H1 (cell line): ENCODE results near the gene LAMTOR3. TPM values are rescaled to one million over a fixed set of nuclear protein-coding genes. Genes with fewer than 3 reads are reported as not detected.

Source experiments
- CTCF ChIA-PET: fragments of 300-600 bp; sonication (Branson Sonifier 250); formaldehyde crosslinking; loops from one replicate; lab custom pipeline; 2021; ENCODE audit not compliant: partially characterized antibody; lab: Charles Lee
- POLR2A ChIA-PET: fragments of 300-600 bp; sonication (Branson Sonifier 250); formaldehyde crosslinking; loops from one replicate; lab custom pipeline; 2021; ENCODE audit warnings: inconsistent platforms; ENCODE audit not compliant: partially characterized antibody; lab: Charles Lee
- DNase-seq, 2 experiments: peaks; one replicate each; pipeline versions ENCODE4 v3.0.0 to v3.0.0-alpha.2; 2010 to 2022; ENCODE audit warnings: low spot score in 2 of 2, low read depth in 1 of 2, mixed read lengths in 1 of 2
- FAIRE-seq: peaks from 2 replicates; lab custom pipeline; 2011; peaks lifted over from hg19 to GRCh38; lab: Jason Lieb, UNC
- H2AFZ ChIP-seq: 2 replicates; pipeline ENCODE4 v1.8.1; 2012; ENCODE audit warnings: low read length, inconsistent platforms
- H2AK5ac ChIP-seq: 2 replicates; pipeline ENCODE4 v1.6.1; 2013; ENCODE audit warnings: low read depth, low read length
- H2BK120ac ChIP-seq: replicated peaks from 2 replicates; pipeline ENCODE3; 2013; ENCODE audit warnings: low read depth, low read length, inconsistent platforms
- H2BK12ac ChIP-seq: 2 replicates; pipeline ENCODE4 v1.6.1; 2013; ENCODE audit warnings: low read depth, low read length
- H2BK15ac ChIP-seq: 2 replicates; pipeline ENCODE4 v1.6.1; 2013; ENCODE audit warnings: low read length
- H2BK20ac ChIP-seq: 2 replicates; pipeline ENCODE4 v1.6.1; 2013; ENCODE audit warnings: low read length
- H2BK5ac ChIP-seq: 2 replicates; pipeline ENCODE4 v1.6.1; 2013; ENCODE audit warnings: low read depth, low read length
- H3K14ac ChIP-seq: 2 replicates; pipeline ENCODE4 v1.6.1; 2013; ENCODE audit warnings: inconsistent platforms; ENCODE audit not compliant: insufficient read length
- H3K18ac ChIP-seq: 2 replicates; pipeline ENCODE4 v1.6.1; 2013; ENCODE audit warnings: low read length; ENCODE audit errors: extremely low read depth
- H3K23ac ChIP-seq: 2 replicates; pipeline ENCODE4 v1.6.1; 2013; ENCODE audit warnings: inconsistent platforms; ENCODE audit not compliant: insufficient read length
- H3K23me2 ChIP-seq: 2 replicates; pipeline ENCODE4 v1.6.1; 2013; ENCODE audit warnings: low read depth, low read length
- H3K27ac ChIP-seq: 2 replicates; pipeline ENCODE4 v1.6.1; 2011; ENCODE audit warnings: low read depth, low read length, inconsistent platforms
- H3K27me3 ChIP-seq, 4 experiments: replicated peaks in 1 of 4; 1 replicate in 1 of 4; 2 replicates in 3 of 4; pipeline versions ENCODE4 v1.6.1 to v1.8.1; 2011 to 2013; ENCODE audit warnings: low read length in 3 of 4, mild to moderate bottlenecking in 3 of 4, inconsistent platforms in 2 of 4, mixed read lengths in 2 of 4, moderate library complexity in 1 of 4; ENCODE audit not compliant: control insufficient read depth in 3 of 4, insufficient read depth in 3 of 4; ENCODE audit errors: extremely low read depth in 1 of 4
- H3K36me3 ChIP-seq, 4 experiments: 2 replicates each; pipeline versions ENCODE4 v1.6.1 to v1.8.1; 2011 to 2013; ENCODE audit warnings: mild to moderate bottlenecking in 4 of 4, low read length in 3 of 4, moderate library complexity in 2 of 4, control low read depth in 1 of 4, inconsistent platforms in 1 of 4; ENCODE audit not compliant: insufficient read depth in 4 of 4, control insufficient read depth in 2 of 4
- H3K4ac ChIP-seq: replicated peaks from 2 replicates; pipeline ENCODE3; 2013; ENCODE audit warnings: low read length, low read depth, mixed read lengths, inconsistent platforms; ENCODE audit not compliant: insufficient read length
- H3K4me1 ChIP-seq, 4 experiments: replicated peaks in 1 of 4; 1 replicate in 1 of 4; 2 replicates in 3 of 4; pipeline versions ENCODE4 v1.6.1 to v1.8.1; 2011 to 2013; ENCODE audit warnings: low read length in 3 of 4, inconsistent platforms in 2 of 4, mixed read lengths in 1 of 4; ENCODE audit not compliant: insufficient read depth in 4 of 4, control insufficient read depth in 3 of 4
- H3K4me2 ChIP-seq, 2 experiments: 2 replicates each; pipeline versions ENCODE4 v1.6.1 to v1.8.1; 2011 to 2013; ENCODE audit warnings: low read depth in 2 of 2, low read length in 2 of 2, control low read depth in 1 of 2, inconsistent platforms in 1 of 2, mild to moderate bottlenecking in 1 of 2; ENCODE audit not compliant: insufficient read depth in 1 of 2
- H3K4me3 ChIP-seq, 4 experiments: fragments of 200-600, 300-600 bp in 1 of 4; sonication (generic), shearing (Covaris generic), sonication (Bioruptor Twin) in 1 of 4; 2 replicates each; pipeline versions ENCODE4 v1.5.1 to v1.8.1; 2011 to 2016; ENCODE audit warnings: low read length in 4 of 4, low read depth in 3 of 4, control low read depth in 2 of 4, inconsistent platforms in 2 of 4, mild to moderate bottlenecking in 2 of 4, mixed read lengths in 1 of 4, moderate library complexity in 1 of 4; ENCODE audit not compliant: insufficient read depth in 2 of 4; ENCODE audit errors: extremely low read depth in 1 of 4
- H3K56ac ChIP-seq: replicated peaks from 2 replicates; pipeline ENCODE3; 2013; ENCODE audit warnings: low read depth, mild to moderate bottlenecking, mixed read lengths, low read length, inconsistent platforms; ENCODE audit not compliant: insufficient read length
- H3K79me1 ChIP-seq: 2 replicates; pipeline ENCODE4 v1.6.1; 2013; ENCODE audit warnings: low read depth, low read length, control low read depth
- H3K79me2 ChIP-seq, 2 experiments: 2 replicates each; pipeline versions ENCODE4 v1.6.1 to v1.8.1; 2012 to 2013; ENCODE audit warnings: low read length in 2 of 2, mild to moderate bottlenecking in 2 of 2, inconsistent platforms in 1 of 2; ENCODE audit not compliant: insufficient read depth in 2 of 2, control insufficient read depth in 1 of 2
- H3K9ac ChIP-seq, 4 experiments: replicated peaks in 1 of 4; 1 replicate in 1 of 4; 2 replicates in 3 of 4; pipeline versions ENCODE4 v1.6.1 to v1.8.1; 2011 to 2013; ENCODE audit warnings: low read depth in 3 of 4, low read length in 3 of 4, control low read depth in 2 of 4, mild to moderate bottlenecking in 2 of 4, moderate library complexity in 2 of 4, inconsistent platforms in 1 of 4; ENCODE audit errors: extremely low read depth in 1 of 4
- H3K9me3 ChIP-seq, 2 experiments: 2 replicates each; pipeline versions ENCODE4 v1.6.1 to v1.8.1; 2012 to 2013; ENCODE audit warnings: mild to moderate bottlenecking in 2 of 2, moderate library complexity in 2 of 2, control low read depth in 1 of 2, inconsistent platforms in 1 of 2, low read depth in 1 of 2, low read length in 1 of 2, mixed read lengths in 1 of 2; ENCODE audit not compliant: insufficient read depth in 2 of 2
- H4K20me1 ChIP-seq, 2 experiments: replicated peaks in 1 of 2; 2 replicates each; pipeline versions ENCODE3 to v1.8.1; 2011 to 2013; ENCODE audit warnings: inconsistent platforms in 2 of 2, low read length in 2 of 2, mild to moderate bottlenecking in 1 of 2; ENCODE audit not compliant: insufficient read depth in 2 of 2, control insufficient read depth in 1 of 2
- H4K5ac ChIP-seq: 2 replicates; pipeline ENCODE4 v1.6.1; 2013; ENCODE audit warnings: low read length, low read depth, mixed read lengths, inconsistent platforms; ENCODE audit not compliant: insufficient read length
- H4K8ac ChIP-seq: 2 replicates; pipeline ENCODE4 v1.8.0; 2013; ENCODE audit warnings: mild to moderate bottlenecking, moderate library complexity, low read length, inconsistent platforms; ENCODE audit not compliant: insufficient read depth; ENCODE audit errors: extremely low read depth
- H4K91ac ChIP-seq: replicated peaks from 2 replicates; pipeline ENCODE3; 2013; ENCODE audit warnings: low read length, mixed read lengths, inconsistent platforms; ENCODE audit not compliant: insufficient read length
- CBX5 ChIP-seq: fragments of 300-800, 300-1000 bp; sonication (generic); IDR thresholded peaks from 2 replicates; pipeline ENCODE4 v1.7.1; 2016; ENCODE audit warnings: antibody characterized with exemption, low read length, low read depth
- CHD1 ChIP-seq: IDR thresholded peaks from 2 replicates; pipeline ENCODE4 v1.6.1; 2012; ENCODE audit warnings: low read depth, low read length, improper control_type of control experiment
- CREB1 ChIP-seq: IDR thresholded peaks from 2 replicates; pipeline ENCODE4 v1.6.1; 2012; ENCODE audit warnings: inconsistent platforms
- CTBP2 ChIP-seq: IDR thresholded peaks from 2 replicates; pipeline ENCODE4 v1.7.0; 2011; ENCODE audit warnings: borderline replicate concordance, mild to moderate bottlenecking, moderate library complexity, mixed read lengths, low read length; ENCODE audit not compliant: insufficient read depth, insufficient read length
- HDAC2 ChIP-seq, 2 experiments: fragments of 300-600 bp in 1 of 2; sonication (generic) in 1 of 2; IDR thresholded peaks; 2 replicates each; pipeline ENCODE4 v1.6.1; 2011 to 2012; ENCODE audit warnings: low read depth in 2 of 2, low read length in 2 of 2, mild to moderate bottlenecking in 2 of 2, moderate library complexity in 2 of 2, borderline replicate concordance in 1 of 2, inconsistent platforms in 1 of 2
- KDM5A ChIP-seq: fragments of 200-600 bp; IDR thresholded peaks from 2 replicates; pipeline ENCODE4 v1.7.1; 2012; ENCODE audit warnings: mild to moderate bottlenecking, low read length, inconsistent platforms, mixed read lengths
- NANOG ChIP-seq: IDR thresholded peaks from 2 replicates; pipeline ENCODE4 v1.6.1; 2011; ENCODE audit warnings: low read length, low read depth, mild to moderate bottlenecking, inconsistent platforms; ENCODE audit not compliant: insufficient read depth, poor library complexity, severe bottlenecking
- POLR2AphosphoS5 ChIP-seq: IDR thresholded peaks from 2 replicates; pipeline ENCODE4 v1.6.1; 2011; ENCODE audit warnings: low read depth, low read length
- RFX5 ChIP-seq: IDR thresholded peaks from 2 replicates; pipeline ENCODE4 v1.6.1; 2011; ENCODE audit warnings: low read depth, low read length, improper control_type of control experiment, borderline replicate concordance
- RNF2 ChIP-seq: fragments of 200-900, 300-1000 bp; sonication (generic); IDR thresholded peaks from 2 replicates; pipeline ENCODE4 v1.7.1; 2016; ENCODE audit warnings: borderline replicate concordance, low read depth, mild to moderate bottlenecking, antibody characterized with exemption, low read length; ENCODE audit not compliant: poor library complexity, severe bottlenecking; ENCODE audit errors: missing control alignments
- SIRT6 ChIP-seq: IDR thresholded peaks from one replicate; pipeline ENCODE4 v1.7.1; 2012; ENCODE audit warnings: low read length, inconsistent platforms
- SUZ12 ChIP-seq: fragments of 200-600 bp; sonication (generic); IDR thresholded peaks from 2 replicates; pipeline ENCODE4 v1.6.1; 2012; ENCODE audit warnings: mild to moderate bottlenecking, inconsistent platforms, low read length, moderate library complexity, mixed read lengths
- TCF12 ChIP-seq: IDR thresholded peaks from 2 replicates; pipeline ENCODE4 v1.6.1; 2011; ENCODE audit warnings: low read depth, mild to moderate bottlenecking, low read length
- WGBS, 2 experiments: shearing (Covaris generic) in 1 of 2; methylation state at CpG; one replicate each; pipeline versions ENCODE4 v1.1.6 to v1.1.7; 2013 to 2015; ENCODE audit warnings: low lambda C conversion rate in 2 of 2, mixed read lengths in 2 of 2, inconsistent platforms in 1 of 2, low coverage in 1 of 2, missing lambda C conversion rate in 1 of 2; ENCODE audit not compliant: insufficient replicate concordance in 2 of 2, insufficient coverage in 1 of 2, insufficient read length in 1 of 2; ENCODE audit errors: extremely low coverage in 1 of 2, missing lambda C conversion rate in 1 of 2; 5-methylcytosine and 5-hydroxymethylcytosine counted together
- polyA plus RNA-seq, 7 experiments: library from polyadenylated mRNA; depleted of rRNA in 3 of 7; stranded (reverse) in 5 of 7; unstranded in 2 of 7; fragments of >200 nt in 5 of 7; fragments of 200-250 nt in 2 of 7; gene quantifications; 1 replicate in 5 of 7; 2 replicates in 1 of 7; 4 replicates in 1 of 7; pipeline versions ENCODE4 v1.2.1 to v1.2.3, GENCODE V29; 2011 to 2013; ENCODE audit warnings: missing spikeins in 2 of 7, mixed read lengths in 2 of 7
- total RNA-seq: library from RNA; stranded (reverse); fragmentation: NEBNext Ultra II Directional; extraction: Animal tissue kit (Norgen Biotek cat#: 25700); gene quantifications from 2 replicates; pipeline ENCODE4 v1.2.1, GENCODE V29; 2021

LAMTOR3 gene
- total and polyA plus RNA-seq, 2 of the 8 experiments (the other 6 are each of a cell fraction or from before 2014, with no cell fraction given), result 25.1 to 34.4 TPM

- Histone ChIP-seq H3K27me3 (no peaks in the 10 kb centered on the region), H2BK15ac (no peak overlapping the region), H3K18ac (no peak overlapping the region), H4K5ac (no peak overlapping the region), H3K27ac (no peak overlapping the region), H3K23ac (no peak overlapping the region), H3K23me2 (no peaks in the 10 kb centered on the region), H2BK5ac (no peak overlapping the region), H3K79me2 (no peaks in the 10 kb centered on the region), H3K4me3 (no peak overlapping the region), H3K9ac (no peak overlapping the region), H3K4ac (no peak overlapping the region), H3K56ac (no peak overlapping the region), H3K4me1 (peaks cover 0 to 4% (median under 1%) of the 10 kb centered on the region in 4 experiments; a peak in 1 of 7 replicates), H2AK5ac (no peak overlapping the region), H2BK120ac (no peak overlapping the region), H3K36me3 (no peaks in the 10 kb centered on the region), H3K4me2 (no peak overlapping the region), H4K8ac (no peak overlapping the region), H2AFZ (no peak overlapping the region), H2BK12ac (no peak overlapping the region), H4K20me1 (no peaks in the 10 kb centered on the region), H3K79me1 (no peaks in the 10 kb centered on the region), H3K14ac (no peak overlapping the region), H3K9me3 (no peaks in the 10 kb centered on the region), H2BK20ac (no peak overlapping the region), H4K91ac (no peak overlapping the region)
- TF ChIP-seq POLR2AphosphoS5 (no peak), NANOG (no peak), RFX5 (no peak), SUZ12 (no peak), KDM5A (no peak), HDAC2 (IDR thresholded peaks at IDR 0.05; ENCODE audit: borderline replicate concordance in 1 of 2, low read depth in 2 of 2, low read length in 2 of 2) (no peak), CREB1 (no peak), RNF2 (no peak), CBX5 (no peak), SIRT6 (no peak), TCF12 (no peak), CTBP2 (no peak), CHD1 (no peak)
- POLR2A ChIA-PET, result no interaction called here
- FAIRE-seq, result no peak
- DNase-seq, result no peak
- CTCF ChIA-PET, result interaction anchor here (0.6 to 1.2 kb wide), 2 partner anchors 8 to 25 kb away, joined by 3 read pairs; no protein-coding TSS in a partner anchor
- 74% methylated on average over 3 of the region's 3 CpGs; no CpG with 5 or more reads in 1 of the 2 experiments for whole genome bisulfite sequencing, 2 experiments
Measured at GRCh38 chr4:99863804-99864203, 30.4 kb downstream of the LAMTOR3 start.
